HEK293 (cell line): ENCODE measurements around the gene ABHD4.

ENCODE experiments used
- BCL11A ChIP-seq: fragments of 450-650 bp; formaldehyde crosslinking; IDR thresholded peaks from 2 replicates; pipeline ENCODE4 v1.5.1; 2016; ENCODE audit warnings: low read depth, missing biosample characterization, missing genetic modification characterization
- GLIS2 ChIP-seq: fragments of 450-650 bp; formaldehyde crosslinking; IDR thresholded peaks from 2 replicates; pipeline ENCODE4 v1.5.1; 2016; ENCODE audit warnings: missing biosample characterization, missing genetic modification characterization
- KLF1 ChIP-seq: fragments of 450-650 bp; formaldehyde crosslinking; IDR thresholded peaks from 2 replicates; pipeline ENCODE4 v1.5.1; 2016; ENCODE audit warnings: missing biosample characterization, missing genetic modification characterization
- PRDM10 ChIP-seq: fragments of 450-650 bp; formaldehyde crosslinking; IDR thresholded peaks from 2 replicates; pipeline ENCODE4 v1.5.1; 2016; ENCODE audit warnings: missing biosample characterization, missing genetic modification characterization
- REST ChIP-seq: fragments of 450-650 bp; formaldehyde crosslinking; IDR thresholded peaks from 2 replicates; pipeline ENCODE4 v1.5.1; 2016; ENCODE audit warnings: missing biosample characterization, missing genetic modification characterization
- SETDB1 ChIP-seq: IDR thresholded peaks from one replicate; pipeline ENCODE4 v1.6.1; 2017; ENCODE audit warnings: mild to moderate bottlenecking, low read length, moderate library complexity, mixed read lengths; ENCODE audit not compliant: insufficient read length
- TRIM28 ChIP-seq: IDR thresholded peaks from 2 replicates; pipeline ENCODE4 v1.6.1; 2011; ENCODE audit warnings: low read length, control low read depth, borderline replicate concordance
- ZBTB44 ChIP-seq: fragments of 450-650 bp; IDR thresholded peaks from 2 replicates; pipeline ENCODE4 v1.5.1; 2018; ENCODE audit warnings: missing biosample characterization, mild to moderate bottlenecking, missing genetic modification characterization
- ZFP37 ChIP-seq: fragments of 450-650 bp; formaldehyde crosslinking; IDR thresholded peaks from 2 replicates; pipeline ENCODE4 v1.5.1; 2016; ENCODE audit warnings: missing biosample characterization, missing genetic modification characterization
- ZNF121 ChIP-seq: fragments of 450-650 bp; formaldehyde crosslinking; IDR thresholded peaks from 2 replicates; pipeline ENCODE4 v1.5.1; 2016; ENCODE audit warnings: missing biosample characterization, missing genetic modification characterization
- ZNF146 ChIP-seq: fragments of 450-650 bp; formaldehyde crosslinking; IDR thresholded peaks from 2 replicates; pipeline ENCODE4 v1.5.1; 2016; ENCODE audit warnings: missing biosample characterization, missing genetic modification characterization
- ZNF18 ChIP-seq: fragments of 450-650 bp; formaldehyde crosslinking; IDR thresholded peaks from 2 replicates; pipeline ENCODE4 v1.5.1; 2016; ENCODE audit warnings: missing biosample characterization, missing genetic modification characterization
- ZNF202 ChIP-seq: fragments of 450-650 bp; formaldehyde crosslinking; IDR thresholded peaks from 2 replicates; pipeline ENCODE4 v1.5.1; 2016; ENCODE audit warnings: missing biosample characterization, missing genetic modification characterization, borderline replicate concordance
- ZNF23 ChIP-seq: fragments of 450-650 bp; formaldehyde crosslinking; IDR thresholded peaks from 2 replicates; pipeline ENCODE4 v1.5.1; 2016; ENCODE audit warnings: missing biosample characterization, missing genetic modification characterization, borderline replicate concordance
- ZNF266 ChIP-seq: fragments of 450-650 bp; formaldehyde crosslinking; IDR thresholded peaks from 2 replicates; pipeline ENCODE4 v1.5.1; 2016; ENCODE audit warnings: missing biosample characterization, missing genetic modification characterization, low read depth
- ZNF366 ChIP-seq: fragments of 450-650 bp; formaldehyde crosslinking; conservative IDR thresholded peaks from 2 replicates; pipeline ENCODE4 v1.5.1; 2016; ENCODE audit warnings: missing biosample characterization, missing genetic modification characterization
- ZNF394 ChIP-seq: fragments of 450-650 bp; formaldehyde crosslinking; IDR thresholded peaks from 2 replicates; pipeline ENCODE4 v1.5.1; 2016; ENCODE audit warnings: missing biosample characterization, missing genetic modification characterization, mild to moderate bottlenecking, moderate library complexity, borderline replicate concordance
- ZNF48 ChIP-seq: fragments of 450-650 bp; formaldehyde crosslinking; IDR thresholded peaks from 2 replicates; pipeline ENCODE4 v1.5.1; 2016; ENCODE audit warnings: missing biosample characterization, missing genetic modification characterization
- ZNF501 ChIP-seq: fragments of 450-650 bp; formaldehyde crosslinking; IDR thresholded peaks from 2 replicates; pipeline ENCODE4 v1.5.1; 2016; ENCODE audit warnings: missing biosample characterization, missing genetic modification characterization
- ZNF621 ChIP-seq: fragments of 450-650 bp; formaldehyde crosslinking; IDR thresholded peaks from 2 replicates; pipeline ENCODE4 v1.5.1; 2017; ENCODE audit warnings: missing biosample characterization, missing genetic modification characterization
- ZNF629 ChIP-seq: fragments of 450-650 bp; formaldehyde crosslinking; IDR thresholded peaks from 2 replicates; pipeline ENCODE4 v1.5.1; 2017; ENCODE audit warnings: missing biosample characterization, missing genetic modification characterization
- ZNF670 ChIP-seq: fragments of 450-650 bp; formaldehyde crosslinking; IDR thresholded peaks from 2 replicates; pipeline ENCODE4 v1.5.1; 2016; ENCODE audit warnings: missing biosample characterization, missing genetic modification characterization, low read depth
- ZNF747 ChIP-seq: fragments of 450-650 bp; formaldehyde crosslinking; IDR thresholded peaks from 2 replicates; pipeline ENCODE4 v1.5.1; 2016; ENCODE audit warnings: missing biosample characterization, missing genetic modification characterization
- TF ChIP-seq, protein P1 (sequence below): fragments of 450-650 bp; formaldehyde crosslinking; IDR thresholded peaks from 2 replicates; pipeline ENCODE4 v1.5.1; 2016; ENCODE audit warnings: missing biosample characterization, missing genetic modification characterization
- TF ChIP-seq, protein P2 (sequence below): IDR thresholded peaks from 2 replicates; pipeline ENCODE4 v1.6.1; 2011; ENCODE audit warnings: mild to moderate bottlenecking, low read depth, low read length, borderline replicate concordance

Gene ABHD4

GRCh38 chr14:22589096-22589839 is 8.8 kb upstream of the ABHD4 start, which contains the start of gene DAD1 (continued):
- TF ChIP-seq PRDM10 (tag by site-specific recombination) (peak; percentile 67), ZNF501 (no peak), ZNF23 (tag by site-specific recombination) (no peak), ZNF621 (tag by site-specific recombination) (no peak), GLIS2 (tag by site-specific recombination) (no peak; the same call in 1 of the 2 replicates), BCL11A (tag by site-specific recombination) (no peak), ZFP37 (tag by site-specific recombination) (no peak), ZNF366 (tag by site-specific recombination) (peak; percentile 95), ZNF747 (tag by site-specific recombination) (no peak), ZNF202 (no peak), TRIM28 (0 out of 2 replicates have a peak, but pooled peaks have one; percentile 44), ZNF629 (tag by site-specific recombination) (peak; percentile 82), ZNF48 (tag by site-specific recombination) (no peak), KLF1 (tag by site-specific recombination) (peak; percentile 83), ZNF121 (tag by site-specific recombination) (no peak), SETDB1 (no peak), ZNF18 (no peak), ZNF670 (no peak), ZNF146 (tag by site-specific recombination) (no peak), ZNF394 (peak; percentile 43; the same call in 1 of the 2 replicates), ZNF266 (tag by site-specific recombination) (no peak), REST (tag by site-specific recombination) (no peak), ZBTB44 (tag by site-specific recombination) (no peak)
- TF ChIP-seq, protein P1, sequence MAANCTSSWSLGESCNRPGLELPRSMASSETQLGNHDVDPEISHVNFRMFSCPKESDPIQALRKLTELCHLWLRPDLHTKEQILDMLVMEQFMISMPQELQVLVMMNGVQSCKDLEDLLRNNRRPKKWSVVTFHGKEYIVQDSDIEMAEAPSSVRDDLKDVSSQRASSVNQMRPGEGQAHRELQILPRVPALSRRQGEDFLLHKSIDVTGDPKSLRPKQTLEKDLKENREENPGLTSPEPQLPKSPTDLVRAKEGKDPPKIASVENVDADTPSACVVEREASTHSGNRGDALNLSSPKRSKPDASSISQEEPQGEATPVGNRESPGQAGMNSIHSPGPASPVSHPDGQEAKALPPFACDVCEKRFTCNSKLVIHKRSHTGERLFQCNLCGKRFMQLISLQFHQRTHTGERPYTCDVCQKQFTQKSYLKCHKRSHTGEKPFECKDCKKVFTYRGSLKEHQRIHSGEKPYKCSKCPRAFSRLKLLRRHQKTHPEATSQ: no peak
- TF ChIP-seq, protein P2, sequence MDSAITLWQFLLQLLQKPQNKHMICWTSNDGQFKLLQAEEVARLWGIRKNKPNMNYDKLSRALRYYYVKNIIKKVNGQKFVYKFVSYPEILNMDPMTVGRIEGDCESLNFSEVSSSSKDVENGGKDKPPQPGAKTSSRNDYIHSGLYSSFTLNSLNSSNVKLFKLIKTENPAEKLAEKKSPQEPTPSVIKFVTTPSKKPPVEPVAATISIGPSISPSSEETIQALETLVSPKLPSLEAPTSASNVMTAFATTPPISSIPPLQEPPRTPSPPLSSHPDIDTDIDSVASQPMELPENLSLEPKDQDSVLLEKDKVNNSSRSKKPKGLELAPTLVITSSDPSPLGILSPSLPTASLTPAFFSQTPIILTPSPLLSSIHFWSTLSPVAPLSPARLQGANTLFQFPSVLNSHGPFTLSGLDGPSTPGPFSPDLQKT: no peak; the same call in 1 of the 2 replicates
